Activated CD4-positive, alpha-beta T cell treated with anti-CD3 and anti-CD28 coated beads, Interleukin-2, amount 50 U/mL, for 1 hour (primary cell): ENCODE data around the gene UGT1A10.

ENCODE experiments used
- DNase-seq: peaks from one replicate; pipeline ENCODE4 v3.0.0-alpha.2; 2020

UGT1A10 gene

GRCh38 chr2:233789554-233789953 lies 153.3 kb downstream of the UGT1A10 start:
- DNase-seq, result no peak

GRCh38 chr2:233791151-233791882 lies 155.1 kb downstream of the UGT1A10 start:
- no peak for DNase-seq

GRCh38 chr2:233791883-233792329 lies 155.7 kb downstream of the UGT1A10 start:
- DNase-seq, result no peak

GRCh38 chr2:233792720-233793119 lies 156.5 kb downstream of the UGT1A10 start:
- DNase-seq, result no peak

- no peak for DNase-seq
Observed at GRCh38 chr2:233793465-233794127, 157.3 kb downstream of the UGT1A10 start.

- DNase-seq, result no peak
Observed at GRCh38 chr2:233794128-233794658, 157.9 kb downstream of the UGT1A10 start.

- DNase-seq, result no peak
Observed at GRCh38 chr2:233795735-233796171, 159.5 kb downstream of the UGT1A10 start.

- no peak for DNase-seq
Observed at GRCh38 chr2:233796254-233796653, 160.0 kb downstream of the UGT1A10 start.

- no peak for DNase-seq
Observed at GRCh38 chr2:233798335-233799086, 162.3 kb downstream of the UGT1A10 start.

- DNase-seq, result no peak
Observed at GRCh38 chr2:233799087-233799665, 162.9 kb downstream of the UGT1A10 start.

GRCh38 chr2:233799716-233800115 lies 163.5 kb downstream of the UGT1A10 start:
- no peak for DNase-seq

- no peak for DNase-seq
Observed at GRCh38 chr2:233800208-233800607, 164.0 kb downstream of the UGT1A10 start.

- DNase-seq, result no peak
Observed at GRCh38 chr2:233801357-233802131, 165.3 kb downstream of the UGT1A10 start.

GRCh38 chr2:233802132-233802815 lies 166.0 kb downstream of the UGT1A10 start:
- DNase-seq, result no peak

- no peak for DNase-seq
Observed at GRCh38 chr2:233803292-233803911, 167.2 kb downstream of the UGT1A10 start.

GRCh38 chr2:233803994-233804393 lies 167.7 kb downstream of the UGT1A10 start:
- no peak for DNase-seq

- no peak for DNase-seq
Observed at GRCh38 chr2:233807215-233807865, 171.1 kb downstream of the UGT1A10 start.

- DNase-seq, result no peak
Observed at GRCh38 chr2:233807966-233808935, 172.0 kb downstream of the UGT1A10 start.

GRCh38 chr2:233810385-233810784 lies 174.1 kb downstream of the UGT1A10 start:
- DNase-seq, result no peak
